T-helper 9 cell (primary cell): ENCODE data around the gene MAN2A1.

Experiments used
- DNase-seq: peaks from one replicate; pipeline ENCODE4 v3.0.0-alpha.2; 2020

The MAN2A1 gene

GRCh38 chr5:109708813-109709212 is 19.1 kb downstream of the MAN2A1 start:
- no peak for DNase-seq

GRCh38 chr5:109709225-109709624 is 19.5 kb downstream of the MAN2A1 start:
- no peak for DNase-seq

GRCh38 chr5:109711673-109712072 is 21.9 kb downstream of the MAN2A1 start:
- no peak for DNase-seq

DNA sequence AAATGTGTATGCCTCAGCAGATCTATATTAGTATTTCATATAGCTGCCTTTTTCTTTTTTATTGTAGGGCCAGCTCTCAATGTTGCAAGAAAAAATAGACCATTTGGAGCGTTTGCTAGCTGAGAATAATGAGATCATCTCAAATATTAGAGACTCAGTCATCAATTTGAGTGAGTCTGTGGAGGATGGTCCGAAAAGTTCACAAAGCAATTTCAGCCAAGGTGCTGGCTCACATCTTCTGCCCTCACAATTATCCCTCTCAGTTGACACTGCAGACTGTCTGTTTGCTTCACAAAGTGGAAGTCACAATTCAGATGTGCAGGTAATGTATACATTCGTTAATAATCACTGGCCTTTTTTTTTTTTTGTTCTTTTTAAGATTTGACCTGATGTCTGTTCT is 23.7 kb downstream of the MAN2A1 start:
- DNase-seq: no peak

GRCh38 chr5:109714592-109714991 is 24.9 kb downstream of the MAN2A1 start:
- no peak for DNase-seq

DNA sequence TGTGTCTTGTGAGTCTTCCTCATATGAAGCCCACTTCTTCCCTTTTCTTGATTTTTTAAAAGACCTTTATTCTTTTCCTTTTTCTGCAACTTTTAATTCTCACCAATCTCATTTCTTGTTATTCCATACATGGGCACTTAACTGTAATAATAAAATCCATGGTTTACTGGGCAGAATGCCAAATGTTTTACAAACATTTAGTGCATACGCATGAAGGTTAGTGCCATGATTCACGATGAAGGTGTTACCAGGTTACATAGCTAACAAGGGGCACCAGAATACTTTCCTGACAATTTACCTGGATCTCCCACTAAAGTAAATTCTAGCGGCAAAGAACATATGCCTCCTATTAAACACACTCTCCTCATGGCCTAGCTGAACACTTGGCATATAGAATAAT is 28.5 kb downstream of the MAN2A1 start:
- no peak for DNase-seq

GRCh38 chr5:109718632-109719031 is 28.9 kb downstream of the MAN2A1 start:
- no peak for DNase-seq

DNA sequence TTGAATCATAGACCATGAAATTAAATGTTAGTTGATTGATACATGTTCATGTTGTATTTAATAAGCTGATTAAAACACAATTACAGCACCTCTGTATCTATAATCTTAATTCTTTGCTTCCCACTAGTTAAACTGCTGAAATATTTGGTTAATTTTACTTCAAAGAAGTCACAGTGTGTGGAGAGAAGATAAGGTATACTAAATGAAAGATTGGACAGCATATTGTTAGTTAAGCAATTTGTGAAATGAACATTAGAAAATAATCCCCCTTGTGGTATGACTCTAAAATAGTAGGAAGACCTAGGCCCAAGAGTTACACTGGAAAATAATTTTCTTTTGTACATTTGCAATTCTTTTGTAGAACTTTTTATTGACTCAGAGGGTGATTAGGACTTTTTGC is 30.3 kb downstream of the MAN2A1 start:
- DNase-seq: no peak

GRCh38 chr5:109721741-109722140 is 32.0 kb downstream of the MAN2A1 start:
- DNase-seq: no peak

GRCh38 chr5:109723606-109724005 is 33.9 kb downstream of the MAN2A1 start:
- DNase-seq: no peak

DNA sequence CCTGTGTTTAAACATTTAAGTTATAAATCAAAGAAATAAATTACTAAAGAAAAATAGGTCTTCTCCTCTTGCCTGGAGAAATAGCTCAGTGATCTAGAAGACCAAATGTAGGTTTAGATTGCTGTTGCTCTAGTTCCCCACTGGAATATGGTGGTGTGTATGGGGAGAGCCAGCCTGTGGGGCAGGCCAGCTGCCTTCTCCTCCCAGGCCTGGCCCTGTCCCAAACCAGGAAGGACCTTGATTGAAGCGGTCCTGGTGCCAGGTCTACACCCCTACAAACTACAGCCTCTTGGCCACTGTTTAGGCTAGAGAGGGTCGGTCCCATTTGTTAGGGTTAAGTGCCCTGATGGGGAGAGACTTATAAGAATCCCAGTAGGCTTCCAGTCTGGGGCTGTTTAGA is 35.4 kb downstream of the MAN2A1 start:
- no peak for DNase-seq

- DNase-seq: no peak
Measured at GRCh38 chr5:109739741-109740728, 50.3 kb downstream of the MAN2A1 start.

DNA sequence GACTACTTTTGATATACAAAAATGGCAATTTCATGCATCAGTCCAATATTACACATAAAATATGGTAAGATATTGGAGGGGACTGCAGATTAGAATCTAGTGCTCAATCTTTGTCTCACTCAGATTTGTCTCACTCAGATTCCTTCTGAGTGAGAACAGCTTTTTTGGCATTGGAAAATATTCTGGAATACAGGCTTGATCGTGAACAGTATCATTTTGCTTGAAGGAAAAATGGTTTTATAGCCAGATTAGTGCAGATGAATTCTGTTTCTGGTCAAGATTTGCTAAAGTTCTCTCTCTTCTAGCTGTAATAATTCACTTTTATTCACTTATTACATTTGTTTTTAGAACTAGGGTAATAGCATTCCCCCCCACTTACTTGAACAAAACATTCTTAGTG is 51.2 kb downstream of the MAN2A1 start:
- DNase-seq: no peak

- no peak for DNase-seq
Measured at GRCh38 chr5:109741390-109741789, 51.7 kb downstream of the MAN2A1 start.

DNA sequence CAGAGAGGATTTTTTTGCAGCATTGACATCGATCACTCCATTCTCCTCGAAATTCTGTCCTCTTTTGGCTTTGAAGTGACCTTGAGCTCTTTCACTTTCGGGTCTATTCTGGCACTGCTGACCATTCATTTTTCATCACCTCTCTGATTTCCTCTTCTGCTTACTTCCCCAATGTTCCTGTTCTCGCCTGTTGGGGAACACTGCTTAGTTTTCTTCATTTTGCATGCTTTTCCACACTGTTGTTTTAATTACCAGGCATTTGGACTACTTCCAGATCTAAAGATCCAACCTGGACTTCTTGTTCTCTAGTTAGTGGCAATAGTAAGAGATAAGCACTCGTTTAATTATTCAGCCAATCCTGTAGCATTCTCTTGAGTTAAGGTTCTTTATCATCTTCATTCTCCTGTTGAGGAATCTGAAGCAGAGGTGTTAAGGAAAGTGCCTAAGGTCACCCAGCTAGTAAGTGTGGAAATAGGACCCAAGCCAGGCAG is 53.4 kb downstream of the MAN2A1 start:
- DNase-seq: no peak

DNA sequence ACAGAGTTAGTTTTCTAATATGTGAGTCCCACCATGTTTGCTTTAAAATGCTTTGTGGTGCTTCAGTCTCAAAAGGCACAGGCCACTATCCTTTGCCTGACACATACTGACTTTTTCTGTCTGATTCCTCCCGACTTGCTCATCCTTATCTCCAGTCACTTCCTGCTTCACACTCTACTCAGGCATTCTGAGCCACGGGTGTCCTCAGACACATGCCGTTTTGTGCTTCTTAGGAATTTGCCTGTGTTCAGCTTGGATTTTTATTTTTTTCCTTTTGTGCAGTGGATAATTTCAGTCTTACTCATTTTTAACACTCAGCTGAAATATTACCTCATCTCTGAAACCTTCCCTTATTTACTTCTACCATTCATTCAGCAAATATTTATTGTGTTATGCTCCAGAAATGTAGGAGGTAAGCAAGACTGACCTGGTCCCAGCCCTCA is 54.1 kb downstream of the MAN2A1 start:
- DNase-seq: no peak

DNA sequence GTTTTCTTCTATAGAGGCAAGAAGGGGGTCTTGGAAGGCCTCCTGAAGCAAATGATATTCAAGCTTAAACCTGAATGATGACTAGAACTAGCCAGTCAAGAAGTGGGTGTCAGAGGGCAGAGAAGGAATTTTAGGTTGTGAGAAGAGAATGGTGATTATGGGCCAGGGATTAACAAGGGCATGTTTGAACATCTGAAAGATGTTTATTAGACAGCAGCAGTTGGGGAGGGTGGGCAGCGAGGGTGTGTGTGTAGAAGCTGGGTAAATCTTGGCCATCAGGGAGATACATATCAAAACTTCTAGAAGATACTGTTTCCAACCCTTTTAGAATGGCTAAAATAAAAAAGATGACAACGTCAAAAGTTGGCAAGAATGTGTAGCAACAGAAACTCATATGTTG is 54.5 kb downstream of the MAN2A1 start:
- DNase-seq: no peak

GRCh38 chr5:109748546-109748945 is 58.8 kb downstream of the MAN2A1 start:
- no peak for DNase-seq

- DNase-seq: no peak
Measured at GRCh38 chr5:109750463-109750862, 60.7 kb downstream of the MAN2A1 start.

GRCh38 chr5:109753279-109753678 is 63.6 kb downstream of the MAN2A1 start:
- DNase-seq: no peak

DNA sequence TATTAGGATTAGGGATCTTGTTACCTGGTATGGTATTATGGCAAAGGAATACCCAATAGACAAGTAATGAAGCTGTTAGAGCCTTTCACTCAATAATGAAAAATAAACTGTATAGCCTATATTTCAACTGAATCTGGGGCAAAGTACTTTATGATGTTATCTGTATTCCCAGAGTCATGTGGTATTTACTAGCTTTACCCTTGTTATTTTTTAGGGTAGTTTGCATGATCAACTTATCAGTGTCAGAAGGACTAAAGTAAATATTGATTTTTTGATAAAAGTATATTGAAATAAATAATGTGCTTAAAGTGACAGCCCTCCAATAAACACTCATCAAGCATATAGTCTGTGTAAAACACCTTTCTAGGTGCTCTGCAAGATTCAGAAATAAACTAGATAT is 64.6 kb downstream of the MAN2A1 start:
- no peak for DNase-seq

- DNase-seq: no peak
Measured at GRCh38 chr5:109755761-109756160, 66.0 kb downstream of the MAN2A1 start.

DNA sequence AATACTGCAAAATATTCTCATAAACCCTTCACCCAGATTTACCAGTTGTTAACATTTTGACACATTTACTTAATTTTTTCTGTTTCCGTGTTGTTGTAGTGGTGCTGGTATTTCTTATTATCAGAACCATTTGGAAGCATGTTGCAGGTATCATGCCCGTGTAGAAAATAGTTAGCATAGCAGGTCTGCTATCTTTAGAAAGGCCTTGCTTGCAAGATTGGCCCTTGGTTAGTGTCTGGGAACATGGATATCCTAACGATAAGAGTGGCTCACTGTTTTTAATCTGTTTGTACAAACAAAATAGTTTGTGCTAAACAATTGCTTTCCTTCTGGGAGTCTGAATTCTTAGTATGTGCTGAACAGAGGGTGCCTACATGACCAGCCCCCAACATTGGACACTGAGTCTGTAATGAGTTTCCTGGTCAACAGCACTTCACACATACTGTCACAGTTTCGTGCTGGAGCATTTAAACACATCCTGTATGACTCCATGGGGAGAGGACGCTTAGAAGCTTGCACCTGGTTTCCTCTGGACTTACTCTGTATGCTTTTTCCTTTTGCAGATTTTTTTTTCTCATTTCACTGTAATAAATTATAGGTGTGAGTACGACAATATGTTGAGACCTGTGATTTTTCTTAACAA is 66.9 kb downstream of the MAN2A1 start:
- DNase-seq: no peak

GRCh38 chr5:109757490-109757889 is 67.8 kb downstream of the MAN2A1 start:
- no peak for DNase-seq
